HepG2 (cell line): ENCODE measurements around the gene CMIP. TPM values are rescaled to one million over a fixed set of nuclear protein-coding genes. Genes with fewer than 3 reads are reported as not detected.

Experiments
- ATAC-seq: fragments of 200-7000 bp; cut with Tn5 transposase; 3 replicates; pipeline ENCODE4 v1.9.1; 2020; ENCODE audit warnings: mild to moderate bottlenecking, moderate library complexity
- BruUV-seq: library from RNA; stranded (reverse); fragments of 400-500 nt; replicated peaks from 2 replicates; lab custom pipeline; 2021; lab: Mats Ljungman, UMichigan
- CTCF ChIA-PET: fragments of 300-600 bp; formaldehyde crosslinking; extraction: SDS; loops from one replicate; lab custom pipeline; 2021; ENCODE audit warnings: low total read pairs, inconsistent platforms, low intra/inter-chr PET ratio; lab: Yijun Ruan, JAX
- POLR2A ChIA-PET: fragments of 350-600 bp; sonication (Branson Sonifier 250); formaldehyde crosslinking; loops from one replicate; lab custom pipeline; 2020; ENCODE audit warnings: antibody characterized with exemption, inconsistent platforms; lab: Yijun Ruan, JAX
- DNase-seq: peaks from one replicate; pipeline ENCODE4 v3.0.0-alpha.2; 2015; ENCODE audit warnings: low spot score
- FAIRE-seq: peaks from 3 replicates; lab custom pipeline; 2011; peaks lifted over from hg19 to GRCh38; lab: Jason Lieb, UNC
- H2AFZ ChIP-seq: one replicate; pipeline ENCODE4 v1.6.1; 2011; ENCODE audit warnings: low read length, inconsistent platforms
- H3K27ac ChIP-seq: fragments of 300-600 bp; 3 replicates; pipeline ENCODE4 v1.8.0; 2011; ENCODE audit warnings: mixed run types, mild to moderate bottlenecking, mixed read lengths, low read length, inconsistent platforms; ENCODE audit not compliant: insufficient read depth; ENCODE audit errors: extremely low read length
- H3K27me3 ChIP-seq, 2 experiments: fragments of 200-600 bp in 1 of 2; 2 replicates in 1 of 2; 3 replicates in 1 of 2; pipeline versions ENCODE4 v1.6.0 to v1.8.0; 2011; ENCODE audit warnings: low read length in 2 of 2, mild to moderate bottlenecking in 2 of 2, moderate library complexity in 2 of 2, inconsistent platforms in 1 of 2; ENCODE audit not compliant: insufficient read depth in 2 of 2, control insufficient read depth in 1 of 2
- H3K36me3 ChIP-seq, 2 experiments: fragments of 200-600 bp in 1 of 2; replicated peaks in 1 of 2; 2 replicates in 1 of 2; 3 replicates in 1 of 2; pipeline versions ENCODE4 v1.5.1 to v1.8.0; 2011; ENCODE audit warnings: low read length in 2 of 2, inconsistent platforms in 1 of 2; ENCODE audit not compliant: insufficient read depth in 2 of 2, control insufficient read depth in 1 of 2
- H3K4me1 ChIP-seq: 2 replicates; pipeline ENCODE4 v1.5.1; 2012; ENCODE audit warnings: low read length, inconsistent platforms; ENCODE audit not compliant: insufficient read depth
- H3K4me2 ChIP-seq: 2 replicates; pipeline ENCODE4 v1.6.0; 2011; ENCODE audit warnings: low read depth, low read length, inconsistent platforms
- H3K4me3 ChIP-seq, 3 experiments: fragments of 200-600 bp in 1 of 3; sonication (generic), shearing (Covaris generic) in 1 of 3; replicated peaks in 1 of 3; 2 replicates each; pipeline ENCODE4 v1.5.1; 2011 to 2016; ENCODE audit warnings: low read length in 3 of 3, inconsistent platforms in 2 of 3, low read depth in 2 of 3, mild to moderate bottlenecking in 2 of 3, control low read depth in 1 of 3, mixed read lengths in 1 of 3; ENCODE audit not compliant: insufficient read depth in 1 of 3
- H3K79me2 ChIP-seq: one replicate; pipeline ENCODE4 v1.6.1; 2011; ENCODE audit warnings: low read length, inconsistent platforms; ENCODE audit not compliant: insufficient read depth
- H3K9ac ChIP-seq: 2 replicates; pipeline ENCODE4 v1.6.0; 2011; ENCODE audit warnings: mild to moderate bottlenecking, low read depth, low read length, inconsistent platforms; ENCODE audit not compliant: insufficient read depth
- H3K9me3 ChIP-seq: 2 replicates; pipeline ENCODE4 v1.5.1; 2012; ENCODE audit warnings: mild to moderate bottlenecking, low read length
- H4K20me1 ChIP-seq: 2 replicates; pipeline ENCODE4 v1.6.0; 2011; ENCODE audit warnings: inconsistent platforms, mild to moderate bottlenecking, low read length, moderate library complexity; ENCODE audit not compliant: insufficient read depth
- AGO2 ChIP-seq: fragments of 200-400 bp; formaldehyde crosslinking; optimal IDR thresholded peaks from 2 replicates; pipeline ENCODE3; 2017; ENCODE audit warnings: mild to moderate bottlenecking, low read depth, low read length, moderate library complexity
- EZH2 ChIP-seq: conservative IDR thresholded peaks from 2 replicates; pipeline ENCODE4 v1.6.1; 2012; ENCODE audit warnings: mild to moderate bottlenecking, low read depth, low read length, moderate library complexity
- NFE2L1 ChIP-seq: sonication (generic); formaldehyde crosslinking; IDR thresholded peaks from 2 replicates; pipeline ENCODE4 v1.4.0; 2020; ENCODE audit warnings: missing genetic modification reagents, mild to moderate bottlenecking, borderline replicate concordance
- RBM22 ChIP-seq: fragments of 200-400 bp; formaldehyde crosslinking; optimal IDR thresholded peaks from 2 replicates; pipeline ENCODE3; 2017; ENCODE audit warnings: mild to moderate bottlenecking, low read length, moderate library complexity
- RXRB ChIP-seq: IDR thresholded peaks from 2 replicates; pipeline ENCODE4 v1.6.1; 2016; ENCODE audit warnings: borderline replicate concordance, missing genetic modification reagents, missing compliant biosample characterization
- SETDB1 ChIP-seq: sonication (generic); formaldehyde crosslinking; IDR thresholded peaks from 2 replicates; pipeline ENCODE4 v1.5.1; 2020; ENCODE audit warnings: missing genetic modification reagents, mild to moderate bottlenecking, borderline replicate concordance
- TCF7 ChIP-seq: sonication (generic); IDR thresholded peaks from 2 replicates; pipeline ENCODE4 v1.6.1; 2016; ENCODE audit warnings: antibody characterized with exemption, low read depth
- TP53 ChIP-seq: sonication (generic); formaldehyde crosslinking; conservative IDR thresholded peaks from 2 replicates; pipeline ENCODE4 v1.4.0; 2020; ENCODE audit warnings: missing genetic modification reagents
- ZMYM3 ChIP-seq: sonication (generic); formaldehyde crosslinking; IDR thresholded peaks from 2 replicates; pipeline ENCODE4 v1.5.1; 2020; ENCODE audit warnings: mild to moderate bottlenecking, missing genetic modification reagents
- ZNF224 ChIP-seq: sonication (generic); formaldehyde crosslinking; IDR thresholded peaks from 2 replicates; pipeline ENCODE4 v1.5.0; 2020; ENCODE audit warnings: mild to moderate bottlenecking, missing genetic modification reagents
- ZNF230 ChIP-seq: sonication (generic); formaldehyde crosslinking; IDR thresholded peaks from 2 replicates; pipeline ENCODE4 v1.4.0; 2020; ENCODE audit warnings: mild to moderate bottlenecking, missing genetic modification reagents
- ZNF34 ChIP-seq: sonication (generic); formaldehyde crosslinking; IDR thresholded peaks from 2 replicates; pipeline ENCODE4 v1.4.0; 2020; ENCODE audit warnings: mild to moderate bottlenecking, missing genetic modification reagents, borderline replicate concordance
- ZNF724P ChIP-seq: sonication (generic); formaldehyde crosslinking; IDR thresholded peaks from 2 replicates; pipeline ENCODE4 v1.8.0; 2022; ENCODE audit warnings: missing genetic modification reagents, borderline replicate concordance
- WGBS: methylation state at CpG from one replicate; pipeline ENCODE4 v1.1.6; 2017; ENCODE audit warnings: low lambda C conversion rate; 5-methylcytosine and 5-hydroxymethylcytosine counted together
- in situ Hi-C: cut with HindIII; loops from 2 replicates; pipeline ENCODE4 v1.10.0; 2017; ENCODE audit warnings: low pct_unique_long_range_greater_than_20kb; ENCODE audit not compliant: extremely low pct_ligation_motif_present
- intact Hi-C: fragments of 100-400 bp; cut with micrococcal nuclease; formaldehyde crosslinking; loops from one replicate; pipeline ENCODE4 v1.10.0; 2022; ENCODE audit not compliant: unreplicated experiment
- polyA plus RNA-seq, 8 experiments: library from polyadenylated mRNA; depleted of rRNA in 3 of 8; stranded (reverse) in 7 of 8; unstranded in 1 of 8; fragments of >200 nt; fragmentation: Illumina TruSeq in 4 of 8; extraction: Trizol in 4 of 8; gene quantifications; 2 replicates each; pipeline versions ENCODE4 v1.2.1 to v1.2.3, GENCODE V29; 2011 to 2016; ENCODE audit warnings: low read depth in 4 of 8, missing spikeins in 1 of 8, mixed read lengths in 1 of 8; ENCODE audit not compliant: insufficient read depth in 1 of 8
- total RNA-seq, 5 experiments: library from RNA; depleted of rRNA; stranded (reverse); fragments of >200 nt; fragmentation: Illumina TruSeq; extraction: Trizol; gene quantifications; 2 replicates each; pipeline ENCODE4 v1.2.3, GENCODE V29; 2016; ENCODE audit warnings: low read depth in 1 of 5
- TF ChIP-seq, protein P1 (sequence below): sonication (generic); formaldehyde crosslinking; IDR thresholded peaks from 2 replicates; pipeline ENCODE4 v1.5.1; 2020; ENCODE audit warnings: missing genetic modification reagents, mild to moderate bottlenecking, borderline replicate concordance
- TF ChIP-seq, protein P2 (sequence below): sonication (generic); formaldehyde crosslinking; IDR thresholded peaks from 2 replicates; pipeline ENCODE4 v1.4.0; 2020; ENCODE audit warnings: mild to moderate bottlenecking, low read depth, missing genetic modification reagents

Gene CMIP
- total and polyA plus RNA-seq, 2 of the 13 experiments (the other 11 are each of a cell fraction or from before 2014, with no cell fraction given): 10.9 to 18.1 TPM

DNA sequence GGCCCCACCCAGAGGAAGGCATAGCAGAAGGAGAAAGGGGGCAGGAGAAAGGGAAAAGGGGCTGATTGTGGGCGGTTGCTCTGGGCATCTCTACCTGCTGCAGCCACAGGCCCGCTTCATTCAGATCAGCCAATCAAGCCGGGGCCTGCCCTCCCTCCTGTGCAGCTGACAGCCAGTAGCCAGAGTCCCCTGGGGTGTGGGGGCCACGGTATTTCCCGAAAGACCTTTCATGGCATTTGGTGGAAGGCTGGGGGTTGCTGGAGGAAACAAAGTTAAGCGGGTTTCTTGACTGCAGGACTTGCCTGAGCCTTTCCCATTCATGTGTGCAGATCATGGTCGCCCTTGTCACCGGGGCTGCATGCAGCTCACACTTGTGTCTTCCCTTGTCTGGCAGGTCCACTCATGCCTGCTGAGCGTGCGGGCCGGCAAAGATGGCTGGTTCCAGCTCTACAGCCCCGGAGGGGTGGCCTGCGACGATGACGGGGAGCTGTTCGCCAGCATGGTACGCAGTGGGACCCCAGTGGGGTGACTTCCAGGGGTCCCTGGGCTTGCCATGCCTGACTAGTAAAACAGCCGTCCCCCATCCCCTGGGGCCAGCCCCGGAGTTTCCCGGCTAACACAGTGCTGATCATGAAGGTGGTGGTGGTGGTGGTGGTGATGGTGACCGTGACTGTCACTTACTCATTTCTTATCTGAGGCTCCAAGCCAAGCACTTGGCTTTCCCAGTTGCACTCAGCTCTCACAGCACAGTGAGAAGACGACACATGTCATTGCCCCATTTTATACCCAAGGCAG lies 251.8 kb downstream of the CMIP start:
- in situ Hi-C loops: no loop called here
- POLR2A ChIA-PET: no interaction called here

More for the DNA sequence above, 251.8 kb downstream of the CMIP start:
- WGBS: 92% methylated on average over 22 of the region's 22 CpGs
- CTCF ChIA-PET: no interaction called here
- Histone ChIP-seq H4K20me1 (peaks cover 9% of the 10 kb centered on the region; the same call in 1 of the 2 replicates), H3K27ac (no peak overlapping the region), H3K4me1 (no peaks in the 10 kb centered on the region), H3K4me2 (no peak overlapping the region), H3K9me3 (no peaks in the 10 kb centered on the region), H3K27me3 (no peaks in the 10 kb centered on the region), H3K36me3 (peaks cover 73 to 96% of the 10 kb centered on the region in 2 experiments), H3K9ac (no peak overlapping the region), H3K79me2 (no peaks in the 10 kb centered on the region), H3K4me3 (no peak overlapping the region), H2AFZ (no peak overlapping the region)
- intact Hi-C loops: no loop called here
- TF ChIP-seq ZNF724P (CRISPR knock-in tag): no peak
- TF ChIP-seq, protein P1, sequence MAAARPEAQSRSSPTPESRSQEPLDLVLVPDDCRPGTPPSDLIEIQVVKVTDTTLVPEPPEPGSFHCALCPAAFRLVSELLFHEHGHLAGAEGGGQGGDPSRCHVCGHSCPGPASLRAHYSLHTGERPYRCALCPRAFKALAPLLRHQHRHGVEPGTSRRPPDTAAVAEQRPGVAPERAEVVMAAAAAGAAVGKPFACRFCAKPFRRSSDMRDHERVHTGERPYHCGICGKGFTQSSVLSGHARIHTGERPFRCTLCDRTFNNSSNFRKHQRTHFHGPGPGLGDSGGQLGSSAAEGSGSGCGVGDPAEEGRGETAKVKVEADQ: no peak
- TF ChIP-seq AGO2: peak; percentile 75
- TF ChIP-seq TCF7: no peak
- no peak for TF ChIP-seq ZNF34 (CRISPR knock-in tag)
- TF ChIP-seq, protein P2, sequence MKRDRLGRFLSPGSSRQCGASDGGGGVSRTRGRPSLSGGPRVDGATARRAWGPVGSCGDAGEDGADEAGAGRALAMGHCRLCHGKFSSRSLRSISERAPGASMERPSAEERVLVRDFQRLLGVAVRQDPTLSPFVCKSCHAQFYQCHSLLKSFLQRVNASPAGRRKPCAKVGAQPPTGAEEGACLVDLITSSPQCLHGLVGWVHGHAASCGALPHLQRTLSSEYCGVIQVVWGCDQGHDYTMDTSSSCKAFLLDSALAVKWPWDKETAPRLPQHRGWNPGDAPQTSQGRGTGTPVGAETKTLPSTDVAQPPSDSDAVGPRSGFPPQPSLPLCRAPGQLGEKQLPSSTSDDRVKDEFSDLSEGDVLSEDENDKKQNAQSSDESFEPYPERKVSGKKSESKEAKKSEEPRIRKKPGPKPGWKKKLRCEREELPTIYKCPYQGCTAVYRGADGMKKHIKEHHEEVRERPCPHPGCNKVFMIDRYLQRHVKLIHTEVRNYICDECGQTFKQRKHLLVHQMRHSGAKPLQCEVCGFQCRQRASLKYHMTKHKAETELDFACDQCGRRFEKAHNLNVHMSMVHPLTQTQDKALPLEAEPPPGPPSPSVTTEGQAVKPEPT (CRISPR knock-in tag): no peak
- peak; percentile 65 for TF ChIP-seq RBM22
- TF ChIP-seq ZNF224 (CRISPR knock-in tag): no peak
- no peak for TF ChIP-seq TP53
- TF ChIP-seq ZMYM3 (CRISPR knock-in tag): no peak
- no peak for TF ChIP-seq RXRB
- TF ChIP-seq EZH2: no peak
- no peak for TF ChIP-seq NFE2L1
- TF ChIP-seq SETDB1 (CRISPR knock-in tag): no peak
- TF ChIP-seq ZNF230 (CRISPR knock-in tag): no peak
- no TSS peak for BruUV-seq
- ATAC-seq (peak; percentile 12), DNase-seq (no peak), FAIRE-seq (no peak)
